AG04450 (cell line): Measurements from ENCODE around the gene TIMM10B. TPM values are rescaled to one million over a fixed set of nuclear protein-coding genes. Genes with fewer than 3 reads are reported as not detected.
A peak's percentile ranks its signal among the peaks of the same experiment; 100 is the strongest.

Experiments
- CTCF ChIA-PET: fragments of 300-600, 350-600 bp; formaldehyde crosslinking; extraction: SDS; loops from one replicate; lab custom pipeline; 2022; ENCODE audit warnings: antibody characterized with exemption, inconsistent platforms; lab: Charles Lee
- POLR2A ChIA-PET: fragments of 350-600 bp; formaldehyde crosslinking; extraction: SDS; loops from one replicate; lab custom pipeline; 2021; ENCODE audit warnings: antibody characterized with exemption, inconsistent platforms; lab: Yijun Ruan, JAX
- DNase-seq: peaks from one replicate; pipeline ENCODE4 v3.0.0-alpha.2; 2011; ENCODE audit warnings: low read depth, low spot score
- H3K27ac ChIP-seq: one replicate; pipeline ENCODE4 v1.5.1; 2012; ENCODE audit warnings: low read depth, low read length, control low read depth
- H3K27me3 ChIP-seq: one replicate; pipeline ENCODE4 v1.6.0; 2012; ENCODE audit warnings: low read length; ENCODE audit not compliant: control insufficient read depth, insufficient read depth
- H3K4me3 ChIP-seq: 2 replicates; pipeline ENCODE4 v1.5.1; 2011; ENCODE audit warnings: mild to moderate bottlenecking, low read depth, low read length, control low read depth
- H3K9me3 ChIP-seq: 2 replicates; pipeline ENCODE4 v1.5.1; 2012; ENCODE audit warnings: low read length; ENCODE audit not compliant: control insufficient read depth, insufficient read depth
- polyA plus RNA-seq: library from polyadenylated mRNA; depleted of rRNA; stranded (reverse); fragments of >200 nt; gene quantifications from 2 replicates; pipeline ENCODE4 v1.2.3, GENCODE V29; 2011
- TF ChIP-seq, protein P1 (sequence below): IDR thresholded peaks from 2 replicates; pipeline ENCODE4 v1.5.1; 2011; ENCODE audit warnings: low read depth, low read length, control low read depth, inconsistent platforms

The TIMM10B gene
- polyA plus RNA-seq, 1 experiment, result 33.1 TPM

DNA sequence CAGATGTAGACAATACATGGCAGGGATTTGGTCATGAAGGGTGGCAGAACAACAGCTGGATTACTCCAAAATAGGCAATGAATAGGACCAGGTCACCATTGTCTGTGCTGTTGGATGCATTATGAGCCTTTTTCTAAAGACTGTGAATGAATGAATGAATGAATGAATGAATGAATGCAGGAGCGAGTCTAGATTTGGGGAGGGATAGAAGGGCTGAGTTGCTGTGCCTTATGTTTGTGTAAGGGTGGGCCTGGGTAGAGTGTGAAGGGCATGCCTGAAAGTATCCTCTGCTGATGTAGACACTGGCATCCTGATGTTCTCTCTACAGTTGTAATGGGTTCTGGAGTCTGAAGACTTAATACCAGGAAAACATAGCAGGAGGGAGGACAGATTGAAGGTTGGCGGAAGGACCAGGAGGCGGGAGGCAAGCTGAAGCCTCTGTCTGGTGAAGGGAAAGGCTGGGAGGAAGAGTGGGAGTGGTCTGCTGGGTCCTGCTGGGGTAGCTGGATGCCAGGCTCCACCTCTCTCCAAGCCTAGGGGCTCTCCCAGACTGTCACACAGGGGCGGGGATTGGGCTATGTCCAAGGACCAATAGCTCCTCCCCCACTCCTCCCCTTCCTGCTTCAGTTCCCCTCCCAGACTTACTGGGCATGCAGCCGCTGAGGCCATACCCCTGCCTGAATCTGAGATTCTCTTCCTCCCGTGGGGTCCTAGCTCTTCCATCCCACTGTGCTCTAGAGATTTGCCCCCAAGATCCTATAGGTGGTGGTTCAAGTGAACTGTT lies 12.4 kb upstream of the TIMM10B start:
- CTCF ChIA-PET, result interaction anchor here (0.6 to 2.3 kb wide), 6 partner anchors 25 to 214 kb away, joined by 3 to 17 read pairs (median 4); partner anchors contain the start of gene MRPL17
- POLR2A ChIA-PET, result interaction anchor here (1.8 kb wide), 1 partner anchor 50 kb away, joined by 4 read pairs; the partner anchor contains the start of gene APBB1
- Histone ChIP-seq H3K4me3 (no peak overlapping the region), H3K27ac (no peak overlapping the region), H3K9me3 (no peaks in the 10 kb centered on the region; the same call in 1 of the 2 replicates), H3K27me3 (no peaks in the 10 kb centered on the region)
- TF ChIP-seq, protein P1, sequence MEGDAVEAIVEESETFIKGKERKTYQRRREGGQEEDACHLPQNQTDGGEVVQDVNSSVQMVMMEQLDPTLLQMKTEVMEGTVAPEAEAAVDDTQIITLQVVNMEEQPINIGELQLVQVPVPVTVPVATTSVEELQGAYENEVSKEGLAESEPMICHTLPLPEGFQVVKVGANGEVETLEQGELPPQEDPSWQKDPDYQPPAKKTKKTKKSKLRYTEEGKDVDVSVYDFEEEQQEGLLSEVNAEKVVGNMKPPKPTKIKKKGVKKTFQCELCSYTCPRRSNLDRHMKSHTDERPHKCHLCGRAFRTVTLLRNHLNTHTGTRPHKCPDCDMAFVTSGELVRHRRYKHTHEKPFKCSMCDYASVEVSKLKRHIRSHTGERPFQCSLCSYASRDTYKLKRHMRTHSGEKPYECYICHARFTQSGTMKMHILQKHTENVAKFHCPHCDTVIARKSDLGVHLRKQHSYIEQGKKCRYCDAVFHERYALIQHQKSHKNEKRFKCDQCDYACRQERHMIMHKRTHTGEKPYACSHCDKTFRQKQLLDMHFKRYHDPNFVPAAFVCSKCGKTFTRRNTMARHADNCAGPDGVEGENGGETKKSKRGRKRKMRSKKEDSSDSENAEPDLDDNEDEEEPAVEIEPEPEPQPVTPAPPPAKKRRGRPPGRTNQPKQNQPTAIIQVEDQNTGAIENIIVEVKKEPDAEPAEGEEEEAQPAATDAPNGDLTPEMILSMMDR, result no peak
- DNase-seq, result peak; percentile 57

DNA sequence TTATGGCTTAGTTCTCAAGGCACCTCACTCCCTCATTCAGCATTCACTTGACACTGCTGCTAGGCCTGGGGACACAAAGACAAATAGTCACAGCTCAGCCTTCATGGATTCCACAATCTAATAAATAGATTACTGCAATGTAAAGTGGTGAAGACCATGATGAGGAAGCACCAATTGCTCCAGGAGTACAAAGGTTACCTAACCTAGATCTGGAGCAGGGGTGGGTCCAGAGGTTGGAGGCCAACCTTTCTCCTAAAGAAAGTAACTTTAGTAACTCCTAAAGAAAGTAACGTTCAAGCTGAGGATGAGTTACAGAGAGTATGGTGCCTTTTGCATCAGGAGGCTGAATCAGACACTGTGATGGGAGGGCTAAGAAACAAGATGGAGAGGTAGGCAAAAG lies 11.7 kb upstream of the TIMM10B start:
- no peak for DNase-seq
- H3K27ac ChIP-seq, result no peak overlapping the region
- no peaks in the 10 kb centered on the region for H3K27me3 ChIP-seq
- no peak overlapping the region for H3K4me3 ChIP-seq
- TF ChIP-seq, protein P1, result no peak
- POLR2A ChIA-PET, result interaction anchor here (1.8 kb wide), 1 partner anchor 50 kb away, joined by 4 read pairs; the partner anchor contains the start of gene APBB1
- no peaks in the 10 kb centered on the region; the same call in 1 of the 2 replicates for H3K9me3 ChIP-seq
- CTCF ChIA-PET, result interaction anchor here (0.8 to 2.3 kb wide), 4 partner anchors 26 to 213 kb away, joined by 3 to 17 read pairs (median 9); partner anchors contain the start of gene MRPL17

DNA sequence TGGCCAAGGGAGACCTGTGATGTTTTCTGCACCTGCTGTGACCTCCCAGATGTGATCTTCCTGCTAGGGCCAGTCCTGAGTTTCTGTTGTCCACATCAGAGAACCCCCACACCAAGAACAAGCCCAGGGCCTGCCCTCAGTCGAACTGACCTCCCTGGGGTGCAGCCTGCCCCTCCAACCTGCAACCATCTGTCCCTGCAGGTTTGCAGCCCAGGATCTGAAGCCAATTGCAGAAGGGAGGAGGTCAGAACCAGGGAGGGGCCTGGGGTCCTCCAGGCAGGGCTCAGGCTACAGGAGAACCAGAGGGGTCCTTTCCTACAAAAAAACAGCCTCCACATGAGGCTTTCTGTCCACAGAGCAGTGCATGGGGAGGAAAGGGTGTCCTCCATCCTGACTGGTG lies 8.4 kb upstream of the TIMM10B start:
- no peaks in the 10 kb centered on the region; the same call in 1 of the 2 replicates for H3K9me3 ChIP-seq
- ChIA-PET CTCF (interaction anchor here (2.1 to 5.0 kb wide), 2 partner anchors 29 to 95 kb away, joined by 7 to 44 read pairs; no protein-coding TSS in a partner anchor), POLR2A (interaction anchor here (1.0 to 2.3 kb wide), 4 partner anchors 9 to 210 kb away, joined by 3 to 9 read pairs (median 3); partner anchors contain the start of genes APBB1 and MRPL17)
- TF ChIP-seq, protein P1, result no peak
- H3K27me3 ChIP-seq, result no peaks in the 10 kb centered on the region
- DNase-seq, result no peak
- no peak overlapping the region for H3K27ac ChIP-seq
- H3K4me3 ChIP-seq, result peak overlapping the region; percentile 84

DNA sequence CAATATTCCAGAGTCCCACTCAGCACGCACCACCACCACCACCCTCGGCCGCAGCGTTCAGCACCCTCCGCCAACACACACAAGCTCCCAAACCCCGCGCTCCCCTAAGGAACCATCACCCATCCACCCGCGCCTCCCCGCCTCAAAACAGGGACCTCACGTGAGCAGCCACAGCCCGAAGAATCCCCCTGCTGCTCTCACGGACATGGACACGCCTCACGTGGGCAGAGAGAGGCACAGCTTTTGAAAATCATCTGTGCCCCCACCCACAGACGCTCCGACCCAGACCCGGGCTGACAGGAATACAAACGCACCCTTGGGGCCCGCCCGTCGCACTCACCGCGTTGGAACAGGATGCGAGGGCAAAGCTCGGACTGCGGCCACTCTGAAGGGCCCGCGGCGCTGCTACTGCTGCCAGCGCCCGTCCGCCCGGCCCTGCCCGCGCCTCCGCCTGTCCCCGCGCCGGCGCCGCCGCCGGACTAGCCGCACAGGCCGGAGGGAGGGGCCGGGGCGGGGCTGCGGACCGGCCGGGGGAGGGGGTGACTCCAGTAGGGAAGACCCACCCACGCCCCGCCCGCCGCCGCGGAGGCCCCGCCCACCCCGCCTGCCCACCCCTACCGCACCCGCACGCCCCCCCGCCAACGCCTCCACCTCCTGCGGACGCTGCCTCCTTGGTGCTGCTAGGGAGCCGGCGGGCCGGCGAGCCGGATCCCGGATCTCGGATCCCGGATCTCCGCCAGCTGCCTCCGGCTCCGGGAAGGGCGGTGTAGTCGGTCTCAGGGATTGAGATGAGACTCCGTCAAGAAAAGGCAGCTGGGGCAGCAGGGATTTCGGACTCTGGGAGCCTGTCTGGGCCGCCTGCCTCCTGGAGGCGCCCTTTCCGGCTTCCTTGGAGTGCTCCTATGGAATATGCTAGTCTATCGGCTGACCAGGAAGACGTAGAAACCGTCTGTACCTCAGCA lies 7.6 kb upstream of the TIMM10B start, which contains the start of gene TRIM3:
Gene TRIM3, minus strand, starts transcription at position 491 of the 962 bp plus-strand sequence. CDS start 8,246 bp downstream, outside the sequence.
- no peaks in the 10 kb centered on the region for H3K27me3 ChIP-seq
- peak; percentile 50 for DNase-seq
- TF ChIP-seq, protein P1, result peak; percentile 57
- POLR2A ChIA-PET, result interaction anchor here (0.6 to 2.3 kb wide), 5 partner anchors 8 to 209 kb away, joined by 3 to 9 read pairs (median 3); partner anchors contain the start of genes APBB1 and MRPL17
- H3K9me3 ChIP-seq, result no peaks in the 10 kb centered on the region; the same call in 1 of the 2 replicates
- peak within 1 kb of the TSS; percentile 84 for H3K4me3 ChIP-seq
- CTCF ChIA-PET, result interaction anchor here (0.8 to 5.0 kb wide), 4 partner anchors 30 to 1558 kb away, joined by 3 to 44 read pairs (median 6); no protein-coding TSS in a partner anchor
- H3K27ac ChIP-seq, result peak within 1 kb of the TSS; percentile 94
